Measurements from ENCODE around the gene GLIS1.

The GLIS1 gene

DNA sequence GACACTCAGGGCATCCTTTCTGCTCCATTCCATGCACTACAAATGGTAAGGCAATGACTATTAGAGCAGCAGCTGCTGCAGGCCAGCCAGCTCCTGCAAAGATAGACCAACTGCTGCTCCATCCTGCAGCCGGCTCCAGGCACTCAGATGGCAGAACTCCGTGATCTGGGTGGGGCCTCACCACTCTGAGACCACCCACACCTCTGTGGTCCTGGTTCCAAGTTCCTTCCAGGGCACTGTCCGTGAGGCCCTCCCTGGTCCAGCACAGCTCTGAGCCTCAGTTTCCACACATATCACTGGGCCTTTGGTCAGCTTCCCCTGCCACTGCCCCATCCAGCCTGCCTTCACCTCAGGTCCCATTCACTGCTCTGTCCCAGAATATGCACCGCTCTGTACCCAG, 165.0 kb downstream of the GLIS1 start:
- peaks cover 0 to 3% (median 0%) of the 10 kb centered on the region in 5 donors for H3K9me3 ChIP-seq (ENCODE audit: control insufficient read depth in 5 of 5, low read length in 5 of 5)
- H3K9ac ChIP-seq (ENCODE audit: low read length in 5 of 5), result no peak overlapping the region
- no peaks in the 10 kb centered on the region for H3K36me3 ChIP-seq (ENCODE audit: control insufficient read depth in 5 of 5, insufficient read depth in 5 of 5, low read length in 5 of 5)
- H3K27me3 ChIP-seq (ENCODE audit: control insufficient read depth in 5 of 5, insufficient read depth in 4 of 5, low read length in 5 of 5), result no peaks in the 10 kb centered on the region
- H3K27ac ChIP-seq (ENCODE audit: low read depth, low read length), result no peak overlapping the region
- no peaks in the 10 kb centered on the region for H3K4me1 ChIP-seq (ENCODE audit: control insufficient read depth in 5 of 5, insufficient read depth in 5 of 5, low read length in 5 of 5)
- H3K4me3 ChIP-seq (ENCODE audit: low read depth in 1 of 5, low read length in 5 of 5), result no peak overlapping the region

DNA sequence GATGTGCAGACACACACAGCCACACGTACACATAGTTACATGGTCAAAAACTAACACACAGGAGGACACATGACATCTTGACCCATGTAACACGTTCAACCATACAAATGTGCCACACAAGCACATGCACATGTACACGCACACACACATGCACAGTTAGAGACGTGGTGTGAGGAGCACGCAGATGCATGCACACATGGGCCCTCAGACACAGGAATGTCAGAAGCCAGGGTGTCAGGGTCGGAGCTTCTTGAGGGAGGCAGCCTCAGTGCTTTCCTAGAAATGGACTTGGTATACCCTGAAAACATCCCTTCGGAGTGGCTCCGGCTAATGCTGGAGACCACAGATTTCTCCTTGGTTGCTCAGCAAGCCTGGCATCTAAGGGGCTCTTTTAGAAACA, 165.4 kb downstream of the GLIS1 start:
- Histone ChIP-seq H3K4me1 (ENCODE audit: control insufficient read depth in 5 of 5, insufficient read depth in 5 of 5, low read length in 5 of 5) (no peaks in the 10 kb centered on the region), H3K36me3 (ENCODE audit: control insufficient read depth in 5 of 5, insufficient read depth in 5 of 5, low read length in 5 of 5) (no peaks in the 10 kb centered on the region), H3K9me3 (ENCODE audit: control insufficient read depth in 5 of 5, low read length in 5 of 5) (peaks cover 0 to 3% (median 0%) of the 10 kb centered on the region in 5 donors), H3K27ac (ENCODE audit: low read depth, low read length) (no peak overlapping the region), H3K27me3 (ENCODE audit: control insufficient read depth in 5 of 5, insufficient read depth in 4 of 5, low read length in 5 of 5) (no peaks in the 10 kb centered on the region), H3K4me3 (ENCODE audit: low read depth in 1 of 5, low read length in 5 of 5) (no peak overlapping the region), H3K9ac (ENCODE audit: low read length in 5 of 5) (no peak overlapping the region)

DNA sequence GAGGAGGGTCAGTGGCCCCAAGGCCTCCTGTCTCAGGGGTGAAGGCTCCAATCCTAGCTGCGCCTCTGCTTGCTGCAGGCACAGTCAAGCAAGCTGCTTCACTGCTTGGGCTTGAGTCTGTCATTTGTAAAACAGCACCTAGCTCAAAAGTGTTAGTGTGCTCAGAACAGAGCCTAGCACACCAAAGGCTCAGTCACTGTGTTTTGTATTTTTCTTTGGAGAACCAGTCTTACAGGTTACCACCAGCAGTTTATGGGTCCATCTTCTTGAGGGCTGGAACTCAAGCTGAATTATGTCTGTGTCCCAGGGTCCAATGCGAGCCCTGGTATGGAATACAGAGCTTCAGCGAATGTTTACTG, 166.2 kb downstream of the GLIS1 start:
- Histone ChIP-seq H3K4me3 (ENCODE audit: low read depth in 1 of 5, low read length in 5 of 5) (no peak overlapping the region), H3K27me3 (ENCODE audit: control insufficient read depth in 5 of 5, insufficient read depth in 4 of 5, low read length in 5 of 5) (no peaks in the 10 kb centered on the region), H3K9me3 (ENCODE audit: control insufficient read depth in 5 of 5, low read length in 5 of 5) (peaks cover 0 to under 1% (median 0%) of the 10 kb centered on the region in 5 donors), H3K9ac (ENCODE audit: low read length in 5 of 5) (no peak overlapping the region), H3K4me1 (ENCODE audit: control insufficient read depth in 5 of 5, insufficient read depth in 5 of 5, low read length in 5 of 5) (no peaks in the 10 kb centered on the region), H3K27ac (ENCODE audit: low read depth, low read length) (no peak overlapping the region), H3K36me3 (ENCODE audit: control insufficient read depth in 5 of 5, insufficient read depth in 5 of 5, low read length in 5 of 5) (no peaks in the 10 kb centered on the region)

DNA sequence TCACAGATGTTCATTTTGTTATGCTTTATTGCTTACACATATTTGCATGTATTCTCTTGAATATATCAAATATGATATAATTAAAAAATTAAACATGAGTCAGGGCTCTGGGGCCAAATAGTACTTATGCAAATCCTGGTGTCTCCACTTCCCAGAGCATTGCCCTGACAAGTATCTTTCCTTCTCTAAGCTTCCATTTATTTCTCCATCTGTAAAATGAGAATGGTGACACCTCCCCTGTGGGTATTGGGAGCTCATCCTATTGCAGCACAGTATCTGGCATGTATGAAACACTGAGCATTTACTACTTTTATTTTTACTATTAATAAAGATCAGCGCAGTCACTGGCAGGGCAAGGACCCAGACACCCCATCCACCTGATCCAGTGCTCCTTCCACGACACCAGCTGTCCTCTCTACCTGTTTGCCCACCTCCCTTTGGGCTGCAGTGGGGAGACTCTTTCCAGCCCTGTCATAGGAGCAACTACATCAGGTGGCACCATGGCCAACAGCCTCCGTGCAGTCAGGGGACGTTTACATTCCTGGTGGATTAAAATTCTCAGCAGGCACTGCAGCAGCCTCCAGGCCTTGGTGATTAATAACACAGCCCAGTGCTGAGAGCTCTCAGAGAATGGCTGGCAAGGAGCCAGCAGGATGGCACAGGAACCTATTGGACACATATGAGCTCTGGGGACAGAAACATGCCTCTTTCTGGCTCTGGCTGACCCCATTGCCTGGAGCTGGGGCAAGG, 166.7 kb downstream of the GLIS1 start:
- H3K9me3 ChIP-seq (ENCODE audit: control insufficient read depth in 5 of 5, low read length in 5 of 5), result peaks cover 0 to 4% (median 0%) of the 10 kb centered on the region in 5 donors
- no peaks in the 10 kb centered on the region for H3K27me3 ChIP-seq (ENCODE audit: control insufficient read depth in 5 of 5, insufficient read depth in 4 of 5, low read length in 5 of 5)
- H3K4me1 ChIP-seq (ENCODE audit: control insufficient read depth in 5 of 5, insufficient read depth in 5 of 5, low read length in 5 of 5), result no peaks in the 10 kb centered on the region
- H3K36me3 ChIP-seq (ENCODE audit: control insufficient read depth in 5 of 5, insufficient read depth in 5 of 5, low read length in 5 of 5), result no peaks in the 10 kb centered on the region
- H3K4me3 ChIP-seq (ENCODE audit: low read depth in 1 of 5, low read length in 5 of 5), result no peak overlapping the region
- no peak overlapping the region for H3K9ac ChIP-seq (ENCODE audit: low read length in 5 of 5)
- H3K27ac ChIP-seq (ENCODE audit: low read depth, low read length), result no peak overlapping the region

DNA sequence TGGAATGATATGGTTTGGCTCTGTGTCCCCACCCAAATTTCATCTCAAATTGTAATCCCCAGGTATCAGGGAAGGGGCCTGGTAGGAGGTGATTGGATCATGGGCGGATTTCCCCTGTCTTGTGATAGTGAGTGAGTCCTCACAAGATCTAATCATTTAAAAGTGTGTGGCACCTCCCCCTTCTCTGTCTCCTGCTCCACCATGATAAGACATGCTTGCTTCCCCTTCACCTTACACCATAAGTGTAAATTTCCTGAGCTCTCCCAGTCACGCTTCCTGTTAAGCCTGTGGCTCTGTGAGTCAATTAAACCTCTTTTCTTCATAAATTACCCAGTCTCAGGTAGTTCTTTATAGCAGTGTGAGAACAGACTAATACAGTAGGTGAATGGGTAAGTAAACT, 170.4 kb downstream of the GLIS1 start:
- H3K36me3 ChIP-seq (ENCODE audit: control insufficient read depth in 5 of 5, insufficient read depth in 5 of 5, low read length in 5 of 5), result no peaks in the 10 kb centered on the region
- no peak overlapping the region for H3K27ac ChIP-seq (ENCODE audit: low read depth, low read length)

DNA sequence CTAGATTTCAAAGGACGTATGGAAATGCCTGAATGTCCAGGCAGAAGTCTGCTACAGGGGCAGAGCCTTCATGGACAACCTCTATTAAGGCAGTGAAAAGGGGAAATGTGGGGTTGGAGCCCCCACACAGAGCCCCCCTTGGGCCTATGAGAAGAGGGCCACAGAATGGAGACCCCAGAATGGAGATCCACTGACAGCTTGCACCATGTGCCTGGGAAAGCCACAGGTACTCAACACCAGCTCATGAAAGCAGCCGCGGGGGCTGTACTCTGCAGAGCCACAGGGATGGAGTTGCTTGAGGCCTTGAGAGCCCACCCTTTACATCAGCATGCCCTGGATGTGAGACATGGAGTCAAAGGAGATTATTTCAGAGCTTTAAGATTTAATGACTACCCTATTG, 171.1 kb downstream of the GLIS1 start:
- no peaks in the 10 kb centered on the region for H3K36me3 ChIP-seq (ENCODE audit: control insufficient read depth in 5 of 5, insufficient read depth in 5 of 5, low read length in 5 of 5)
- no peak overlapping the region for H3K9ac ChIP-seq (ENCODE audit: low read length in 5 of 5)
- H3K27me3 ChIP-seq (ENCODE audit: control insufficient read depth in 5 of 5, insufficient read depth in 4 of 5, low read length in 5 of 5), result peaks cover 0 to 2% (median 0%) of the 10 kb centered on the region in 5 donors

More for the DNA sequence above, 170.4 kb downstream of the GLIS1 start:
- H3K27me3 ChIP-seq (ENCODE audit: control insufficient read depth in 5 of 5, insufficient read depth in 4 of 5, low read length in 5 of 5), result no peaks in the 10 kb centered on the region
- H3K4me1 ChIP-seq (ENCODE audit: control insufficient read depth in 5 of 5, insufficient read depth in 5 of 5, low read length in 5 of 5), result no peaks in the 10 kb centered on the region
- H3K9ac ChIP-seq (ENCODE audit: low read length in 5 of 5), result no peak overlapping the region
- H3K4me3 ChIP-seq (ENCODE audit: low read depth in 1 of 5, low read length in 5 of 5), result no peak overlapping the region
- peaks cover 0 to 4% (median 0%) of the 10 kb centered on the region in 5 donors for H3K9me3 ChIP-seq (ENCODE audit: control insufficient read depth in 5 of 5, low read length in 5 of 5)

DNA sequence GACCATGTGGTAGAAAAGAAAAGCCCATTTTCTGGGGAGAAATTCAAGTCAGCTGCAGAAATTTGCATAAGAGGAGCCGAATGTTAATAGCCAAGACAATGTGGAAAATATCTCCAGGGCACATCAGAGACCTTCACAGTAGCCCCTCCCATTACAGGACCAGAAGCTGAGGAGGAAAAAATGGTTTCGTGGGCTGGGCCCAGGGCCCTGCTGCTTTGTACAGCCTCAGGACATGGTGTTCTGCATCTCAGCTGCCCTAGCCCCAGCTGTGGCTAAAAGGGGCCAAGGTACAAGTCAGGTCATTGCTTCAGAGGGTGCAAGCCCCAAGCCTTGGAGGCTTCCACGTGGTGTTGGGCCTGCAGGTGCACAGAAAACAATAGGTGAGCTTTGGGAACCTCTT, 171.5 kb downstream of the GLIS1 start:
- Histone ChIP-seq H3K27me3 (ENCODE audit: control insufficient read depth in 5 of 5, insufficient read depth in 4 of 5, low read length in 5 of 5) (peaks cover 0 to 3% (median 0%) of the 10 kb centered on the region in 5 donors), H3K4me1 (ENCODE audit: control insufficient read depth in 5 of 5, insufficient read depth in 5 of 5, low read length in 5 of 5) (no peaks in the 10 kb centered on the region), H3K4me3 (ENCODE audit: low read depth in 1 of 5, low read length in 5 of 5) (no peak overlapping the region), H3K27ac (ENCODE audit: low read depth, low read length) (no peak overlapping the region), H3K9me3 (ENCODE audit: control insufficient read depth in 5 of 5, low read length in 5 of 5) (peaks cover 0 to 4% (median 0%) of the 10 kb centered on the region in 5 donors), H3K9ac (ENCODE audit: low read length in 5 of 5) (no peak overlapping the region), H3K36me3 (ENCODE audit: control insufficient read depth in 5 of 5, insufficient read depth in 5 of 5, low read length in 5 of 5) (no peaks in the 10 kb centered on the region)

More for the DNA sequence above, 171.1 kb downstream of the GLIS1 start:
- no peak overlapping the region for H3K4me3 ChIP-seq (ENCODE audit: low read depth in 1 of 5, low read length in 5 of 5)
- no peak overlapping the region for H3K27ac ChIP-seq (ENCODE audit: low read depth, low read length)
- no peaks in the 10 kb centered on the region for H3K4me1 ChIP-seq (ENCODE audit: control insufficient read depth in 5 of 5, insufficient read depth in 5 of 5, low read length in 5 of 5)
- H3K9me3 ChIP-seq (ENCODE audit: control insufficient read depth in 5 of 5, low read length in 5 of 5), result peaks cover 0 to 4% (median 0%) of the 10 kb centered on the region in 5 donors

DNA sequence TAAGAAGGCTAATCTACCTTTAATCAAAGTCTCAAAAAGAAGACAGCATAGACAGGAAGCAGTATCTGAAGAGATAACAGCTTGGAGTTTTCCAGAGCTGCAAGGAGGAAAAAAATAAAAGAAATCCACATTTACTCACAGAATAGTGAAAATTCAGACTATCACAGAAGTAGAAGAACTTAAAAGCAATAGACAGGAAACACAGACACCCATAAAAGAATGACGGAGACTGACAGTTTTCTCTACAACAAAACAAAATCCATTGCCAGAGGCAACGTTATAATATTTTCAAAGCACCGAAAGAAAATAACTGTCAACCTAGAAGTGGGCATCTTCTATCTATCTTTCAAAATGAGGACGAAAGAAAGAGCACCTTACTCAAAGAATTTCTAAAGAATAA, 175.4 kb downstream of the GLIS1 start:
- Histone ChIP-seq H3K36me3 (ENCODE audit: control insufficient read depth in 5 of 5, insufficient read depth in 5 of 5, low read length in 5 of 5) (no peaks in the 10 kb centered on the region), H3K27ac (ENCODE audit: low read depth, low read length) (no peak overlapping the region), H3K27me3 (ENCODE audit: control insufficient read depth in 5 of 5, insufficient read depth in 4 of 5, low read length in 5 of 5) (peaks cover 0 to 8% (median 0%) of the 10 kb centered on the region in 5 donors), H3K4me1 (ENCODE audit: control insufficient read depth in 5 of 5, insufficient read depth in 5 of 5, low read length in 5 of 5) (no peaks in the 10 kb centered on the region), H3K9ac (ENCODE audit: low read length in 5 of 5) (no peak overlapping the region), H3K9me3 (ENCODE audit: control insufficient read depth in 5 of 5, low read length in 5 of 5) (peaks cover 0 to 4% (median 0%) of the 10 kb centered on the region in 5 donors), H3K4me3 (ENCODE audit: low read depth in 1 of 5, low read length in 5 of 5) (no peak overlapping the region)

DNA sequence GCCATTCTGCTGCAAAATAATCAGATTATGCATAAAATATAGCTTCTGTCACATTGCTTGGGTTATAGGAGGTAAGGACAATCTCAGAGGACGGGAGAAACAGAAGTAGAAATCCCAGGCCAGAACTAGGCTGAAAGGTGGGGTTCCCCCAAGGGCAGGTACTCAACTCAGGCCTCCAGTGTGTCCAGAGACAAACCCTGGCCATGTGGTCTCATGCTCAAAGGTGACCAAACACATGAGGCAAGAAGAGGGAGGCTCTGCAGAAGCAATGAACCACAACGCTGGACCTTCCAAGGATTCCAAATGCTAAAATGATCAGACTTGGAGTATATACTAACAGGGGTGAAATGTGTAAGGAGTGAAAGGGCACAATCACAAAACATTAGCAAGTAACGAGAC, 176.0 kb downstream of the GLIS1 start:
- Histone ChIP-seq H3K4me3 (ENCODE audit: low read depth in 1 of 5, low read length in 5 of 5) (no peak overlapping the region), H3K9ac (ENCODE audit: low read length in 5 of 5) (no peak overlapping the region), H3K4me1 (ENCODE audit: control insufficient read depth in 5 of 5, insufficient read depth in 5 of 5, low read length in 5 of 5) (no peaks in the 10 kb centered on the region), H3K9me3 (ENCODE audit: control insufficient read depth in 5 of 5, low read length in 5 of 5) (peaks cover 0 to 4% (median 0%) of the 10 kb centered on the region in 5 donors), H3K36me3 (ENCODE audit: control insufficient read depth in 5 of 5, insufficient read depth in 5 of 5, low read length in 5 of 5) (no peaks in the 10 kb centered on the region), H3K27me3 (ENCODE audit: control insufficient read depth in 5 of 5, insufficient read depth in 4 of 5, low read length in 5 of 5) (peaks cover 0 to 8% (median 0%) of the 10 kb centered on the region in 5 donors), H3K27ac (ENCODE audit: low read depth, low read length) (no peak overlapping the region)

DNA sequence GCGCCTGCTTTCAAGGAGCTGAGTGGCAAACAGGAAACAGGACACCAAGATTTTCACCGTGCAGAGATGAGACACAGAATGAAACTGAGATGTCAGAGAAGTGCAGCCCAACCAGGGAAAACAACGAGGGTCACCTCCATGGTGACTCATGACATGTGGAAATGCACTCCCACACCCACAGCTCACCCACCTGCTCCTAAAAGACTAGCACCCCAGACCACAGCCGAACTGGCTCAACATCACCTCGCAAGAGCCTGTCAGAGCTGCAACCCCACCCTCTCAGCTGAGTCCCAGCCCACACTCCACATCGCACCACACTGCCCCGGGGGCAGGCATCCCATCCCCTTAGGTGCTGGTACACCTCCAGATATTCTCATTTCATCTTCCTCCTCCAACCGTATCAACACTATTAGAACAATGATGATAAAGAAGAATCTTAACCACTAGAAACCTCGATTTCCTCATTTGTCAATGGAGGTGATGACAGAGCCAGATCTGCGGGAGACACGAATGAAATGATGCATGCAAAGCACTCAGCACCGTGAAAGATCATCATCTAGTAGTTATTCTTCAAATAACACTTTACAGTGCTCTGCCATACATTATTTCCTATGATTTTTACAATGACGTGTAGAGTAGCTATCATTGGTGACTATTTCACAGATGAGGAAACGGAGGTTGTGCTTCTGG, 176.5 kb downstream of the GLIS1 start:
- H3K36me3 ChIP-seq (ENCODE audit: control insufficient read depth in 5 of 5, insufficient read depth in 5 of 5, low read length in 5 of 5), result no peaks in the 10 kb centered on the region
- no peak overlapping the region for H3K4me3 ChIP-seq (ENCODE audit: low read depth in 1 of 5, low read length in 5 of 5)
- no peak overlapping the region for H3K9ac ChIP-seq (ENCODE audit: low read length in 5 of 5)
- no peak overlapping the region for H3K27ac ChIP-seq (ENCODE audit: low read depth, low read length)
- H3K9me3 ChIP-seq (ENCODE audit: control insufficient read depth in 5 of 5, low read length in 5 of 5), result peaks cover 0 to under 1% (median 0%) of the 10 kb centered on the region in 5 donors
- no peaks in the 10 kb centered on the region for H3K4me1 ChIP-seq (ENCODE audit: control insufficient read depth in 5 of 5, insufficient read depth in 5 of 5, low read length in 5 of 5)
- H3K27me3 ChIP-seq (ENCODE audit: control insufficient read depth in 5 of 5, insufficient read depth in 4 of 5, low read length in 5 of 5), result peaks cover 0 to 8% (median 0%) of the 10 kb centered on the region in 5 donors

Measured in subcutaneous abdominal adipose tissue (tissue), 5 donors.